ENCODE measurements around the gene ASIP. TPM values are rescaled to one million over a fixed set of nuclear protein-coding genes. Genes with fewer than 3 reads are reported as not detected.
A peak's percentile ranks its signal among the peaks of the same experiment; 100 is the strongest.

The ASIP gene
- total and polyA plus RNA-seq, 2 experiments from 2014 or later = not detected

GRCh38 chr20:34311118-34312023 lies 70.1 kb downstream of the ASIP start:
- Histone ChIP-seq H3K27ac (ENCODE audit: low read depth) (no peak overlapping the region), H2AFZ (peak overlapping the region; percentile 99), H3K27me3 (ENCODE audit: insufficient read depth) (peaks cover 9% of the 10 kb centered on the region), H3K79me2 (replicated peaks; ENCODE audit: insufficient read depth) (no peaks in the 10 kb centered on the region), H3K4me2 (peak overlapping the region; percentile 95), H3K4me1 (ENCODE audit: insufficient read depth) (no peaks in the 10 kb centered on the region), H4K20me1 (replicated peaks; ENCODE audit: insufficient read depth) (no peaks in the 10 kb centered on the region; the same call in 1 of the 2 replicates), H3K9me2 (ENCODE audit: insufficient read depth) (0 out of 2 replicates have a peak, but pooled peaks cover 4% of the 10 kb centered on the region), H3K4me3 (peak overlapping the region; percentile 76), H3K36me3 (ENCODE audit: insufficient read depth) (no peaks in the 10 kb centered on the region), H3F3A (replicated peaks; ENCODE audit: low read depth) (no peaks in the 10 kb centered on the region)
- no peaks in the 10 kb centered on the region; the same call in 2 of the 3 replicates for H3K36me3 Mint-ChIP-seq (ENCODE audit: low read depth)
- peak; percentile 78 for ATAC-seq
- H3K4me1 Mint-ChIP-seq = no peaks in the 10 kb centered on the region; the same call in 1 of the 3 replicates
- TF ChIP-seq POLR2AphosphoS5 (IDR thresholded peaks at IDR 0.05; ENCODE audit: low read depth) (no peak), CTCF (conservative IDR thresholded peaks at IDR 0.05; ENCODE audit: low read depth in 2 of 2) (peak; percentile 29 to 31; a peak in 1 of 4 replicates)
- peak overlapping the region; percentile 75 for H3K4me3 Mint-ChIP-seq
- peak; percentile 79 for DNase-seq (ENCODE audit: low spot score)
- no peaks in the 10 kb centered on the region for H3K9me3 Mint-ChIP-seq
- peaks cover 10% of the 10 kb centered on the region for H3K27me3 Mint-ChIP-seq (ENCODE audit: insufficient read depth, low read depth, poor library complexity)
- H3K27ac Mint-ChIP-seq = no peak overlapping the region

GRCh38 chr20:34312024-34312460 lies 70.8 kb downstream of the ASIP start:
- DNase-seq (ENCODE audit: low spot score) (peak; percentile 32), ATAC-seq (peak; percentile 55)
- Mint-ChIP-seq H3K27me3 (ENCODE audit: insufficient read depth, low read depth, poor library complexity) (peaks cover 10% of the 10 kb centered on the region), H3K27ac (no peak overlapping the region), H3K4me3 (peak overlapping the region; percentile 75), H3K9me3 (no peaks in the 10 kb centered on the region), H3K4me1 (no peaks in the 10 kb centered on the region; the same call in 1 of the 3 replicates), H3K36me3 (ENCODE audit: low read depth) (no peaks in the 10 kb centered on the region; the same call in 2 of the 3 replicates)
- H3K79me2 ChIP-seq (replicated peaks; ENCODE audit: insufficient read depth) = no peaks in the 10 kb centered on the region
- H2AFZ ChIP-seq = peak overlapping the region; percentile 99
- no peaks in the 10 kb centered on the region for H3K4me1 ChIP-seq (ENCODE audit: insufficient read depth)
- H3K4me2 ChIP-seq = peak overlapping the region; percentile 95
- TF ChIP-seq EZH2phosphoT487 (IDR thresholded peaks at IDR 0.05; ENCODE audit: unreplicated experiment) (no peak), ZNF114 (CRISPR knock-in tag; IDR thresholded peaks at IDR 0.05) (no peak), NANOG (IDR thresholded peaks at IDR 0.05; ENCODE audit: borderline replicate concordance) (no peak), ETS1 (IDR thresholded peaks at IDR 0.05) (no peak), CTCF (conservative IDR thresholded peaks at IDR 0.05; ENCODE audit: low read depth in 2 of 2) (peak in 1 of 2 experiments; percentile 16; a peak in 1 of 4 replicates), CREB1 (CRISPR knock-in tag; IDR thresholded peaks at IDR 0.05; ENCODE audit: low read depth) (no peak)
- H3F3A ChIP-seq (replicated peaks; ENCODE audit: low read depth) = no peaks in the 10 kb centered on the region
- peaks cover 9% of the 10 kb centered on the region for H3K27me3 ChIP-seq (ENCODE audit: insufficient read depth)
- H4K20me1 ChIP-seq (replicated peaks; ENCODE audit: insufficient read depth) = no peaks in the 10 kb centered on the region; the same call in 1 of the 2 replicates
- no peaks in the 10 kb centered on the region for H3K36me3 ChIP-seq (ENCODE audit: insufficient read depth)
- H3K27ac ChIP-seq (ENCODE audit: low read depth) = no peak overlapping the region
- H3K4me3 ChIP-seq = peak overlapping the region; percentile 76
- 0 out of 2 replicates have a peak, but pooled peaks cover 4% of the 10 kb centered on the region for H3K9me2 ChIP-seq (ENCODE audit: insufficient read depth)

Data from GM23338 (cell line).